Measurements from ENCODE around the gene MTHFD1.

Gene MTHFD1

GRCh38 chr14:64405295-64405694 is 17.1 kb downstream of the MTHFD1 start:
- TF ChIP-seq CTCF (IDR thresholded peaks at IDR 0.05; ENCODE audit: borderline replicate concordance, control extremely low read depth, extremely low read depth, insufficient read depth, missing control alignments), result no peak
- in situ Hi-C loops (cut with MboI; ENCODE audit: low sequenced_read_pairs, unreplicated experiment), result no loop called here
- no peak for DNase-seq (ENCODE audit: low spot score)

GRCh38 chr14:64407329-64407728 is 19.2 kb downstream of the MTHFD1 start:
- TF ChIP-seq CTCF (IDR thresholded peaks at IDR 0.05; ENCODE audit: borderline replicate concordance, control extremely low read depth, extremely low read depth, insufficient read depth, missing control alignments), result no peak
- DNase-seq (ENCODE audit: low spot score), result no peak
- in situ Hi-C loops (cut with MboI; ENCODE audit: low sequenced_read_pairs, unreplicated experiment), result no loop called here

- in situ Hi-C loops (cut with MboI; ENCODE audit: low sequenced_read_pairs, unreplicated experiment), result no loop called here
- TF ChIP-seq CTCF (IDR thresholded peaks at IDR 0.05; ENCODE audit: borderline replicate concordance, control extremely low read depth, extremely low read depth, insufficient read depth, missing control alignments), result no peak
- no peak for DNase-seq (ENCODE audit: low spot score)
Observed at GRCh38 chr14:64409126-64409920, 21.2 kb downstream of the MTHFD1 start.

GRCh38 chr14:64410084-64410774 is 22.1 kb downstream of the MTHFD1 start:
- in situ Hi-C loops (cut with MboI; ENCODE audit: low sequenced_read_pairs, unreplicated experiment), result no loop called here
- no peak for TF ChIP-seq CTCF (IDR thresholded peaks at IDR 0.05; ENCODE audit: borderline replicate concordance, control extremely low read depth, extremely low read depth, insufficient read depth, missing control alignments)
- DNase-seq (ENCODE audit: low spot score), result no peak

GRCh38 chr14:64411001-64411400 is 22.8 kb downstream of the MTHFD1 start:
- in situ Hi-C loops (cut with MboI; ENCODE audit: low sequenced_read_pairs, unreplicated experiment), result no loop called here
- no peak for TF ChIP-seq CTCF (IDR thresholded peaks at IDR 0.05; ENCODE audit: borderline replicate concordance, control extremely low read depth, extremely low read depth, insufficient read depth, missing control alignments)
- DNase-seq (ENCODE audit: low spot score), result no peak

- TF ChIP-seq CTCF (IDR thresholded peaks at IDR 0.05; ENCODE audit: borderline replicate concordance, control extremely low read depth, extremely low read depth, insufficient read depth, missing control alignments), result no peak
- DNase-seq (ENCODE audit: low spot score), result no peak
Observed at GRCh38 chr14:64412237-64412636, 24.1 kb downstream of the MTHFD1 start.

More at GRCh38 chr14:64412237-64412636, 24.1 kb downstream of the MTHFD1 start:
- in situ Hi-C loops (cut with MboI; ENCODE audit: low sequenced_read_pairs, unreplicated experiment), result no loop called here
